Prostate gland (tissue), 2 donors: ENCODE results near the gene ST14. TPM values are rescaled to one million over a fixed set of nuclear protein-coding genes. Genes with fewer than 3 reads are reported as not detected.
A peak's percentile ranks its signal among the peaks of the same experiment; 100 is the strongest.
"Not testable (repeated sequence)": the region's sequence is repeated elsewhere in the genome, so short reads cannot be mapped to it uniquely, and the experiment has no call there.

Experiments used
- DNase-seq: peaks from one replicate; pipeline ENCODE4 v3.0.0-alpha.2; 2019; ENCODE audit warnings: low spot score
- H3K27ac ChIP-seq, 2 donors: fragments of 200-600 bp; sonication (generic); 2 replicates each; pipeline ENCODE4 v1.5.1; 2017 to 2019
- H3K27me3 ChIP-seq: fragments of 200-600 bp; sonication (generic); replicated peaks from 2 replicates; pipeline ENCODE4 v1.5.1; 2019; ENCODE audit not compliant: insufficient read depth
- H3K36me3 ChIP-seq, 2 donors: fragments of 200-600 bp; sonication (generic); 1 replicate in 1 of 2; 2 replicates in 1 of 2; pipeline versions ENCODE4 v1.5.1 to v1.8.1; 2017 to 2019
- H3K4me1 ChIP-seq: fragments of 200-600 bp; sonication (generic); replicated peaks from 2 replicates; pipeline ENCODE4 v1.5.1; 2019
- H3K4me3 ChIP-seq, 2 donors: fragments of 200-600 bp; sonication (generic); 2 replicates each; pipeline ENCODE4 v1.5.1; 2017 to 2019
- H3K9me3 ChIP-seq: fragments of 200-600 bp; sonication (generic); 2 replicates; pipeline ENCODE4 v1.5.1; 2017
- CTCF ChIP-seq, 4 experiments: fragments of 200-600 bp in 2 of 4; fragments of 450-650 bp in 2 of 4; sonication (generic) in 2 of 4; IDR thresholded peaks; 1 replicate in 3 of 4; 2 replicates in 1 of 4; pipeline ENCODE4 v1.5.1; 2016 to 2019; ENCODE audit warnings: antibody characterized with exemption in 4 of 4, mild to moderate bottlenecking in 2 of 4, moderate library complexity in 2 of 4
- POLR2A ChIP-seq: fragments of 450-650 bp; IDR thresholded peaks from one replicate; pipeline ENCODE4 v1.6.1; 2016; ENCODE audit warnings: antibody characterized with exemption, mild to moderate bottlenecking
- POLR2AphosphoS5 ChIP-seq: sonication (generic); formaldehyde crosslinking; IDR thresholded peaks from one replicate; pipeline ENCODE4 v1.6.1; 2017; ENCODE audit warnings: antibody characterized with exemption
- WGBS: methylation state at CpG from one replicate; pipeline ENCODE4 v1.1.5; 2018; 5-methylcytosine and 5-hydroxymethylcytosine counted together
- intact Hi-C: fragments of 100-400 bp; cut with DNase I; formaldehyde crosslinking; loops from one replicate; pipeline ENCODE4 v1.14.2; 2022
- total RNA-seq, 2 donors: library from RNA; depleted of rRNA; stranded (reverse); fragments of >200 nt; gene quantifications; one replicate each; pipeline ENCODE4 v1.1.0, GENCODE V29; 2016

Gene ST14
- total RNA-seq, 2 donors from 2014 or later, result 39.8 to 114 TPM

- intact Hi-C loops, result no loop called here
- no peaks in the 10 kb centered on the region for H3K4me1 ChIP-seq
- H3K9me3 ChIP-seq, result no peaks in the 10 kb centered on the region
- DNase-seq, result no peak
- no peak for TF ChIP-seq POLR2AphosphoS5
- no peak for TF ChIP-seq POLR2A
- TF ChIP-seq CTCF (IDR thresholded peaks at IDR 0.05), result no peak
- peaks cover 0 to 6% of the 10 kb centered on the region in 2 donors for H3K36me3 ChIP-seq
- H3K4me3 ChIP-seq, result no peak overlapping the region
- no peak overlapping the region for H3K27ac ChIP-seq
- H3K27me3 ChIP-seq, result no peaks in the 10 kb centered on the region
- whole genome bisulfite sequencing, result 86% methylated on average over 2 of the region's 2 CpGs
These were observed 82.1 kb downstream of the ST14 start for GRCh38 chr11:130241713-130242112.

GRCh38 chr11:130243816-130244215, 84.2 kb downstream of the ST14 start:
- peak overlapping the region; percentile 40 to 58 for H3K27ac ChIP-seq
- no peaks in the 10 kb centered on the region for H3K27me3 ChIP-seq
- intact Hi-C loops, result no loop called here
- H3K36me3 ChIP-seq, result no peaks in the 10 kb centered on the region
- DNase-seq, result no peak
- TF ChIP-seq POLR2AphosphoS5 (peak; percentile 41), CTCF (IDR thresholded peaks at IDR 0.05) (no peak), POLR2A (no peak)
- no peaks in the 10 kb centered on the region for H3K4me1 ChIP-seq
- H3K4me3 ChIP-seq, result no peak overlapping the region
- no peaks in the 10 kb centered on the region for H3K9me3 ChIP-seq
- WGBS, result 37% methylated on average over 2 of the region's 2 CpGs

- H3K9me3 ChIP-seq, result no peaks in the 10 kb centered on the region
- no peaks in the 10 kb centered on the region for H3K27me3 ChIP-seq
- no peak for DNase-seq
- H3K4me1 ChIP-seq, result no peaks in the 10 kb centered on the region
- no peak overlapping the region for H3K4me3 ChIP-seq
- intact Hi-C loops, result no loop called here
- WGBS, result 99% methylated on average over 3 of the region's 3 CpGs
- no peak overlapping the region for H3K27ac ChIP-seq
- TF ChIP-seq POLR2AphosphoS5 (no peak), CTCF (IDR thresholded peaks at IDR 0.05) (no peak), POLR2A (no peak)
- no peaks in the 10 kb centered on the region for H3K36me3 ChIP-seq
These were observed 85.3 kb downstream of the ST14 start for GRCh38 chr11:130244848-130245247.

GRCh38 chr11:130245375-130245774, 85.8 kb downstream of the ST14 start:
- intact Hi-C loops, H3K4me3 ChIP-seq, H3K36me3 ChIP-seq, H3K27me3 ChIP-seq, H3K9me3 ChIP-seq, DNase-seq, H3K27ac ChIP-seq, H3K4me1 ChIP-seq: not testable (repeated sequence)
- 98% methylated on average over 6 of the region's 6 CpGs for WGBS

GRCh38 chr11:130246270-130246669, 86.7 kb downstream of the ST14 start:
- WGBS, result 68% methylated on average over 1 of the region's 1 CpG
- H3K27ac ChIP-seq, result no peak overlapping the region
- H3K4me3 ChIP-seq, result no peak overlapping the region
- no peaks in the 10 kb centered on the region for H3K27me3 ChIP-seq
- no peaks in the 10 kb centered on the region for H3K4me1 ChIP-seq
- H3K9me3 ChIP-seq, result no peaks in the 10 kb centered on the region
- H3K36me3 ChIP-seq, result no peaks in the 10 kb centered on the region
- DNase-seq, result no peak
- intact Hi-C loops, result no loop called here
- TF ChIP-seq CTCF (IDR thresholded peaks at IDR 0.05) (no peak), POLR2AphosphoS5 (no peak), POLR2A (no peak)
